ENCODE results near the gene LRRC2. TPM values are rescaled to one million over a fixed set of nuclear protein-coding genes. Genes with fewer than 3 reads are reported as not detected.

The LRRC2 gene
- total and polyA plus RNA-seq, 2 donors (not counting 3 experiments of a cell fraction or from before 2014, with no cell fraction given) = 0.14 to 0.73 TPM

DNA sequence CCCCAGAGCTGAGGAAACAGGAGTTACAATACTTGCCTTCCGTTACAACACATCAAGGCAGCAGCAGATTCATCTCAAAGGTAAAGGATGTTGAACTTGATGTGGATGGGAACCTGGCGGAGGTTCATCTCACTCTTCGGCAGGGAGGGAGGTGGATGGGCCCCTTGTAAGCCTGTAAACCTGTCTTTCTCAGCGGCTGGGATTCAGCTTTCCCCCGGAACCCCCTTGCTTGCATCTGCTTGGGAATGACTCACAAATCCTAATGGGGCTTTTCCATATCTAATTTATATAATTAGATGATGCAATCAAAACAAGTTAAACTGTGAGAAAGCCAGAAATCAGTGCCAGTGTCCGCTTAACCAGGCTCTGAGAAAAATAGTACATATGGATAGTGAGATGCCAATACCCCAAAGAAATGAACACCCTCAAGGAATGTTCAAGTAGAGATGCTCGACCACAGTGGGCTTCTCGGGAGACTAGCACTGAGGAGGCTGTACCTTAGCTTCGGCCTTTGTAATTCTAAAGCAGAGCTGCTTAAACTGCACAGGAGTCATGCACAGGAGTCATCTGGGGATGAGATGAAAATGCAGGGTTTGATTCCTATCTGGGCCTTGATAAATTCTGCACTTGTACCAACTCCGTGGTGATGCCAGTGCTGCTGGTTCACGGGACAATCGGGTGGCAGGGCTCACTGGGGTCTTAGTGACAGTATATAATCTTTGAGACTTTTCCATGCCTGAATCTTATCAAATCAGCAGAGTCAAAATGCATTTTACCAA, 44.0 kb upstream of the LRRC2 start:
- no peak overlapping the region for H3K4me3 ChIP-seq (replicated peaks in 1 of 3; ENCODE audit: insufficient read depth in 1 of 3, low read depth in 1 of 3, low read length in 3 of 3)
- ChIA-PET POLR2A (no interaction called here), CTCF (interaction anchor here (1.7 kb wide), 1 partner anchor 122 kb away, joined by 4 read pairs; no protein-coding TSS in a partner anchor)
- no peak overlapping the region for H3K9ac ChIP-seq (replicated peaks; ENCODE audit: extremely low read depth, insufficient read depth, low read length)
- no peaks in the 10 kb centered on the region for H3K9me3 ChIP-seq (replicated peaks; ENCODE audit: control insufficient read depth, insufficient read depth, low read length)
- no peaks in the 10 kb centered on the region for H3K79me2 ChIP-seq (ENCODE audit: control insufficient read depth, insufficient read depth, low read length)
- no TSS peak for BruUV-seq (replicated peaks)
- no peak for DNase-seq (ENCODE audit: low read depth, low spot score)
- intact Hi-C loops (cut with micrococcal nuclease) = no loop called here
- no peaks in the 10 kb centered on the region for H4K20me1 ChIP-seq (replicated peaks; ENCODE audit: control insufficient read depth, extremely low read depth, insufficient read depth, low read length)
- no peak overlapping the region for H3K4me2 ChIP-seq (ENCODE audit: insufficient read depth, low read length)
- no peak overlapping the region for H2AFZ ChIP-seq (ENCODE audit: low read depth, low read length)
- H3K4me1 ChIP-seq (ENCODE audit: control insufficient read depth, extremely low read depth, insufficient read depth, low read length) = no peaks in the 10 kb centered on the region
- TF ChIP-seq GATA2 (IDR thresholded peaks at IDR 0.05; ENCODE audit: insufficient read depth, insufficient read length, low read depth, low read length) (no peak), EZH2 (IDR thresholded peaks at IDR 0.05; ENCODE audit: borderline replicate concordance, low read depth, low read length, severe bottlenecking) (no peak), POLR2A (IDR thresholded peaks at IDR 0.05; ENCODE audit: low read depth, low read length) (no peak), JUN (IDR thresholded peaks at IDR 0.05; ENCODE audit: borderline replicate concordance, insufficient read depth, insufficient read length, low read depth) (no peak), FOS (IDR thresholded peaks at IDR 0.05; ENCODE audit: borderline replicate concordance, insufficient read depth, low read length) (no peak), POLR2AphosphoS5 (IDR thresholded peaks at IDR 0.05; ENCODE audit: insufficient read depth, low read depth, low read length) (no peak), MYC (IDR thresholded peaks at IDR 0.05; ENCODE audit: low read depth, low read length) (no peak)
- TF ChIP-seq, protein P1, sequence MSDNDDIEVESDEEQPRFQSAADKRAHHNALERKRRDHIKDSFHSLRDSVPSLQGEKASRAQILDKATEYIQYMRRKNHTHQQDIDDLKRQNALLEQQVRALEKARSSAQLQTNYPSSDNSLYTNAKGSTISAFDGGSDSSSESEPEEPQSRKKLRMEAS (IDR thresholded peaks at IDR 0.05; ENCODE audit: insufficient read depth, insufficient read length) = no peak
- TF ChIP-seq, protein P2, sequence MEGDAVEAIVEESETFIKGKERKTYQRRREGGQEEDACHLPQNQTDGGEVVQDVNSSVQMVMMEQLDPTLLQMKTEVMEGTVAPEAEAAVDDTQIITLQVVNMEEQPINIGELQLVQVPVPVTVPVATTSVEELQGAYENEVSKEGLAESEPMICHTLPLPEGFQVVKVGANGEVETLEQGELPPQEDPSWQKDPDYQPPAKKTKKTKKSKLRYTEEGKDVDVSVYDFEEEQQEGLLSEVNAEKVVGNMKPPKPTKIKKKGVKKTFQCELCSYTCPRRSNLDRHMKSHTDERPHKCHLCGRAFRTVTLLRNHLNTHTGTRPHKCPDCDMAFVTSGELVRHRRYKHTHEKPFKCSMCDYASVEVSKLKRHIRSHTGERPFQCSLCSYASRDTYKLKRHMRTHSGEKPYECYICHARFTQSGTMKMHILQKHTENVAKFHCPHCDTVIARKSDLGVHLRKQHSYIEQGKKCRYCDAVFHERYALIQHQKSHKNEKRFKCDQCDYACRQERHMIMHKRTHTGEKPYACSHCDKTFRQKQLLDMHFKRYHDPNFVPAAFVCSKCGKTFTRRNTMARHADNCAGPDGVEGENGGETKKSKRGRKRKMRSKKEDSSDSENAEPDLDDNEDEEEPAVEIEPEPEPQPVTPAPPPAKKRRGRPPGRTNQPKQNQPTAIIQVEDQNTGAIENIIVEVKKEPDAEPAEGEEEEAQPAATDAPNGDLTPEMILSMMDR (IDR thresholded peaks at IDR 0.05; ENCODE audit: extremely low read depth in 1 of 2, insufficient read depth in 1 of 2, low read depth in 1 of 2, low read length in 2 of 2) = no peak
- H3K27me3 ChIP-seq (ENCODE audit: control insufficient read depth in 2 of 2, insufficient read depth in 2 of 2, low read length in 2 of 2) = peaks cover 3 to 5% of the 10 kb centered on the region in 2 experiments
- FAIRE-seq = no peak
- no peak overlapping the region for H3K27ac ChIP-seq (ENCODE audit: insufficient read depth, low read depth, low read length)
- H3K36me3 ChIP-seq (ENCODE audit: control insufficient read depth in 2 of 2, extremely low read depth in 1 of 2, insufficient read depth in 2 of 2, low read length in 2 of 2) = no peaks in the 10 kb centered on the region
- dilution Hi-C loops (cut with MboI; ENCODE audit: extremely low pct_ligation_motif_present, low sequenced_read_pairs) = no loop called here
- H3K9me1 ChIP-seq (replicated peaks; ENCODE audit: control insufficient read depth, extremely low read depth, insufficient read depth, low read length) = no peaks in the 10 kb centered on the region
